HG02623 (cell line): ENCODE measurements around the gene KCNE1.

Experiments
- ATAC-seq: cut with Tn5 transposase; IDR thresholded peaks from one replicate; pipeline ENCODE4 v1.9.1; 2021; ENCODE audit warnings: moderate library complexity; ENCODE audit not compliant: unreplicated experiment

KCNE1 gene

GRCh38 chr21:34536311-34536710, 24.3 kb upstream of the KCNE1 start:
- no peak for ATAC-seq

- no peak for ATAC-seq
These were observed 23.9 kb upstream of the KCNE1 start for GRCh38 chr21:34535886-34536285.

GRCh38 chr21:34534522-34534921, 22.5 kb upstream of the KCNE1 start:
- ATAC-seq, result no peak

GRCh38 chr21:34533938-34534337, 21.9 kb upstream of the KCNE1 start:
- ATAC-seq, result no peak

GRCh38 chr21:34531399-34531798, 19.4 kb upstream of the KCNE1 start:
- no peak for ATAC-seq

- ATAC-seq, result no peak
These were observed 18.3 kb upstream of the KCNE1 start for GRCh38 chr21:34530261-34530660.

GRCh38 chr21:34528131-34528561, 16.1 kb upstream of the KCNE1 start:
- no peak for ATAC-seq

GRCh38 chr21:34526618-34527290, 14.7 kb upstream of the KCNE1 start:
- no peak for ATAC-seq

- no peak for ATAC-seq
These were observed 14.2 kb upstream of the KCNE1 start for GRCh38 chr21:34526241-34526617.

GRCh38 chr21:34524646-34525601, 12.9 kb upstream of the KCNE1 start:
- no peak for ATAC-seq

- no peak for ATAC-seq
These were observed 11.1 kb upstream of the KCNE1 start for GRCh38 chr21:34523019-34523555.

- ATAC-seq, result no peak
These were observed 10.3 kb upstream of the KCNE1 start for GRCh38 chr21:34522284-34522683.

- no peak for ATAC-seq
These were observed 9.6 kb upstream of the KCNE1 start for GRCh38 chr21:34521561-34521960.

GRCh38 chr21:34520764-34521508, 8.9 kb upstream of the KCNE1 start:
- ATAC-seq, result no peak

- no peak for ATAC-seq
These were observed 8.3 kb upstream of the KCNE1 start for GRCh38 chr21:34520281-34520680.

- ATAC-seq, result no peak
These were observed 7.7 kb upstream of the KCNE1 start for GRCh38 chr21:34519694-34520093.

GRCh38 chr21:34519016-34519415, 7.0 kb upstream of the KCNE1 start:
- no peak for ATAC-seq

GRCh38 chr21:34518301-34518700, 6.3 kb upstream of the KCNE1 start:
- ATAC-seq, result no peak

- no peak for ATAC-seq
These were observed 5.7 kb upstream of the KCNE1 start for GRCh38 chr21:34517491-34518245.

GRCh38 chr21:34517039-34517438, 5.0 kb upstream of the KCNE1 start:
- no peak for ATAC-seq
